Hematopoietic multipotent progenitor cell (in vitro differentiated cells): ENCODE measurements around the gene ADORA1. TPM values are rescaled to one million over a fixed set of nuclear protein-coding genes. Genes with fewer than 3 reads are reported as not detected.

Experiments used
- DNase-seq, 3 donors: peaks; one replicate each; pipeline ENCODE4 v3.0.0-alpha.2; 2011 to 2015; ENCODE audit warnings: low read depth in 2 of 3, low spot score in 2 of 3
- total RNA-seq: library from RNA; depleted of rRNA; stranded (reverse); fragments of >200 nt; gene quantifications from one replicate; pipeline ENCODE4 v1.2.3, GENCODE V29; 2012

ADORA1 gene
- total RNA-seq, 1 donor, result not detected

GRCh38 chr1:203169770-203170520 is 42.4 kb downstream of the ADORA1 start:
- DNase-seq, result no peak

DNA sequence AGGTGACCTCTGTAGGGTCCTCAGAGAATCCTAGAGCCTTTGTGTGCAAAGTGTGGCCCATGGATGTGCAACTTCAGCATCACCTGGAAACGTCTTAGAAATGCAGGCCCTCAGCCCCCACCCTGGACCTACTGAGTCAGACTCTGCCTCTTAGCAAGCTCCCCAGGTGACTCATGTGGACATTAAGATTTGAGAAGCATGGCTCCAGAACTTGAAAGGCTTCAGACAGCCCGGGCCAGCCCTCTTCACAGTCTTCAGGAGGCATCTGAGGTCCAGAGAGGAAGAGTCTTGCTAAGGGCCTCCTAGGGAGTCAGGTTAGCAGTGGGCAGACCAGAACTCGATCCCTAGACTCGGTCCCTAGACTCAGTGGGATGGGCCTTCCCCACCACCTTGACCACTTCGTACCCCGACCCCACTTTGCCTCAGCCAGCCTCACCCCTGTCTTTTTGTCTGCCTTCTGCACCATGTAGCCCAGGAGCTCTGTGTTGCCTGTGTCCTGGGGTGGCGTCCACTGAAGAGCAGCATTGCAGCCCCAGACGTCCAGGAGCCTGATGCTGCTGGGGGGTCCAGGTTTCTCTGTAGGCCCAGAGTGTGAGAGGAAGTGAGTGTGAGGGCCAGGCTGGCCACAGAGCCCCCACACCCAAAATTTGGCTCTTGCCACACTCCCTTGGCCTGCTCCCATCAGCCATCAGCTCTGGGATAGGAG is 43.3 kb downstream of the ADORA1 start:
- DNase-seq, result no peak

- no peak for DNase-seq
Observed at GRCh38 chr1:203171341-203172183, 44.0 kb downstream of the ADORA1 start.

GRCh38 chr1:203172184-203173010 is 44.9 kb downstream of the ADORA1 start:
- DNase-seq, result peak; percentile 2 to 64 (median 45)

GRCh38 chr1:203173011-203173555 is 45.6 kb downstream of the ADORA1 start:
- DNase-seq, result no peak

- no peak for DNase-seq
Observed at GRCh38 chr1:203173566-203173965, 46.0 kb downstream of the ADORA1 start.

- DNase-seq, result no peak
Observed at GRCh38 chr1:203174324-203174985, 46.9 kb downstream of the ADORA1 start.

DNA sequence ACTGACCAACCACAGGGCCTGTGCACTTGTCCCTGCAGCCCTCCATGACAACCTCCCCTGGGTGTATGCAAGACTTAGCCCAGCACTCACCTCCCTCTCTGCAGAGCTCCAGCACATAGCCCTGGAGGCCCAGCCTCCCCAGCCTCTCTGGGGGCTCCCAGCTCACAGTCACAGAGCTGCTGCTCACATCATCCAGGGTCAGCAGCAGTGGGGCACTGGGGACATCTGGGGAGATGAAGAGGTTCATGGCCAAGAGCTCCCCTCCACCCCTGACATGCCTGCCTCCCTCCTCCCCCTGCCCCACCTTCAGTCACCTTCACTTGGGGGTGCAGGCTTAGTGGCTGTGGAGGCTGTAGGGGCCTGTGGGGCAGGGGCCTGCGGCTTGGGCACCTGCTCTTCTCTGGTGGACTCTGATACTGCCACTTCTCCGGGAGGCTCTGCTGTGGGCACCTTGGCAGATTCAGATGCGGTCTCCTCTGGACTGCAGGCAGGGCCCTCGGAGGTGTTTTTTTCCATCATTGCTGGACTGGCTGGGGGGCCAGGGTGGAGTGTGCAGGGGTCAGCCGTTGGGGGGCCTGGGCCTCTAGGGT is 47.8 kb downstream of the ADORA1 start, which contains the start of gene MYBPH:
Gene MYBPH (minus strand): TSS at position 590 of the 590 bp plus-strand sequence. CDS start 71 bp downstream, at position 519.
- no peak for DNase-seq

DNA sequence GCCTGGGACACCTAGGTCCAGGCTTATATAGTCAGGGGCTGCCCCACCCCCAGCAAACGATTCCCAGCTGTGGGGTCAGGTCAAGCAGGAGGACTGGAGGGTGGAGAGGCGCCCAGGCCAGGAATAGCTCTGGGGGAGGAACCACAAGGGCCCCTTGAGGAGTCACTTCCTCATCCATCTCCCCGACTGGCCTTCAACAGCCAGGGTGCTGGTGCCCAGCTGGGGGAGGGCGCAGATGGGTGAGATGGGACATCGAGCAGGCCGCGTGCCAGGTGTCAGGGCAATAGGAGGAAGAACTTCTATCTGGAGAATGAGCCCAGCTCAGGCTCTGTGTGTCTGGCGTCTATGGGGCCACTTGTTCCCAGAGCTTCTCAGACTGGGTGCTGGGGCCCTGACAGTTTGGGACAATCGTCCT is 48.3 kb downstream of the ADORA1 start:
- no peak for DNase-seq

DNA sequence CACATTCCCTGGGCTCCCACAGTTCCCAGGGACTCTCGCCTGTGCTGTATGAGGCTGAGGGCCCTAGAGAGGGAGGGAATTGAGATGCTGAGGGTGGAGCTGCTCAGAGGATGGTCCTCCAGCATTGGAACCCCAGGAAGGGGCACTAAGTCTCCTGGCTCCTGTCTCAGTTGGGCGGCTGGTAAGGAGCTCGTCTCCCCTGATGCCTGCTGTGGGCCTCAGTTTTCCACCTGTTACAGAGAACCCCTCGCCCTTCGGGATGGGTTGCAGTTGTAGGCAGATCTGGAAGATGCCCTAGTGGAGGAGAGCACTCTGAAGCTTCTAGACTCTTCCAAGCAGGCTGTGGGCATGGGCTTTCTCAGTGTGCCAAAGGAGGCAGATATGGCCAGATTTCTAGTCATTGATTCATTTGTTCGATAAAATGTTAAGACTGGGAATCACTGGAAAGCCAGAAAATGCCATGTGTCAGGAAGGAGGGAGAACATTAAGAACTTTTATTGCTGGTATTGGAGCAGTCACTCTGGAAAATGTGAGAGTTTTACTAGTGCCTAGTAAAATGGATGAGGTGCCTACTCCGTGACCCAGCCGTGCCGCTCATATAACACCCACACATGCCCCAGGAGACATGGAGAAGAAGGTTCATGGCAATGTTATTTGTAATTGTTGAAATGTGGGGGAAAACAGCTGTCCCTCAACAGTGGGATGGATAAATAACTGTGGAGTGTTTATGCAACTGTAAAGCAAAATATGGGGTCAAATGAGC is 48.9 kb downstream of the ADORA1 start:
- no peak for DNase-seq

DNA sequence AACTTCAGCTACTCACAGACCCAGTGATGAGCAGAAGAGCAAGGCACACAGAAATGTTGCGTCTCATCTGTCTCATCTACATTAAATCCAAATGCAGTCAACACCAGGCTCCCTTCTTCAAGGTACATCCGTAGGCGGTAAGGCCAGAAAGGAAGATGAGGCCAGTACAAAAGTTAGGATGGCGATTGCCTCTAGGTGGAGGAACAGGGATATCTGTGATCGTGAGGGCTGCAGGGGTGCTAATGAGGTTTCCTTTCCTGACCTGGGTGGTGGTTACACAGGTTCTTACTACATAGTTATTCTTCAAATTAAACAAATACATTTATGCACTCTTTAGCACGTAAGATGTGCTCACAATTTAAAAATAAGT is 49.5 kb downstream of the ADORA1 start:
- DNase-seq, result no peak

- DNase-seq, result no peak
Observed at GRCh38 chr1:203177470-203178039, 50.0 kb downstream of the ADORA1 start.

- no peak for DNase-seq
Observed at GRCh38 chr1:203178083-203178482, 50.6 kb downstream of the ADORA1 start.

GRCh38 chr1:203178821-203179666 is 51.5 kb downstream of the ADORA1 start:
- no peak for DNase-seq

DNA sequence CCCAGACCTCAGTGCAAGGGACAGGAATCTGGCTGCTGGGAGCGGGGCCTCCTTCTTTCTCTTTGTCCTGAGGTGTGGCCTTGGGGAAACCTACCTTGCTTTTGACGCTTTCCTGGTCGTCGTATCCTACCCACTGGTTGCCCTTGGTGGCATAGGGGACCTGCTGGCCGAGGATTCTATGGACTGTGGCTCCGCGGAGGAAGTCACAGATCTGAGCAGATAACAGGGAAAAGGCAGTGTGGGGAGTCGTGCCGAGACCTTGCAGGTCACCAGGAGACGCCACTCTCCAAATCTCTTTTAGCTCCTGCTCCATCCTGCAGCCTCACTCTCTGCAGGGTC is 52.1 kb downstream of the ADORA1 start:
- DNase-seq, result no peak

- DNase-seq, result no peak
Observed at GRCh38 chr1:203180611-203181330, 53.2 kb downstream of the ADORA1 start.
